SK-N-SH (cell line): Measurements from ENCODE around the gene TBCD. TPM values are rescaled to one million over a fixed set of nuclear protein-coding genes. Genes with fewer than 3 reads are reported as not detected.

ENCODE experiments used
- CTCF ChIA-PET: fragments of 300-600, 350-600 bp; formaldehyde crosslinking; extraction: SDS; loops from one replicate; lab custom pipeline; 2021; lab: Yijun Ruan, JAX
- POLR2A ChIA-PET: fragments of 350-600 bp; sonication (Branson Sonifier 250); formaldehyde crosslinking; extraction: SDS; loops from one replicate; lab custom pipeline; 2020; ENCODE audit warnings: antibody characterized with exemption, inconsistent platforms; lab: Yijun Ruan, JAX
- DNase-seq: peaks from one replicate; pipeline ENCODE4 v3.0.0; 2012
- H2AFZ ChIP-seq: fragments of 200-600 bp; sonication (generic); 2 replicates; pipeline ENCODE4 v1.8.1; 2016; ENCODE audit warnings: antibody characterized with exemption, mild to moderate bottlenecking, low read depth
- H3F3A ChIP-seq: fragments of 200-600 bp; sonication (generic); replicated peaks from 2 replicates; pipeline ENCODE3; 2016; ENCODE audit warnings: antibody characterized with exemption, mild to moderate bottlenecking; ENCODE audit not compliant: insufficient read depth
- H3K27ac ChIP-seq, 2 experiments: fragments of 200-500 bp in 1 of 2; fragments of 200-600 bp in 1 of 2; sonication (Bioruptor generic) in 1 of 2; sonication (generic), shearing (Covaris generic) in 1 of 2; 2 replicates each; pipeline versions ENCODE4 v1.5.1 to v1.6.1; 2014 to 2016; ENCODE audit warnings: low read depth in 2 of 2, inconsistent platforms in 1 of 2, low read length in 1 of 2, mild to moderate bottlenecking in 1 of 2, mixed read lengths in 1 of 2
- H3K27me3 ChIP-seq: fragments of 200-600 bp; sonication (generic), shearing (Covaris generic); 2 replicates; pipeline ENCODE4 v1.6.1; 2016; ENCODE audit warnings: mixed run types; ENCODE audit not compliant: insufficient read depth
- H3K36me3 ChIP-seq, 2 experiments: fragments of 200-500 bp in 1 of 2; fragments of 200-600 bp in 1 of 2; sonication (Bioruptor generic) in 1 of 2; sonication (generic) in 1 of 2; replicated peaks in 1 of 2; 2 replicates each; pipeline versions ENCODE3 to v1.5.1; 2014 to 2016; ENCODE audit warnings: low read length in 1 of 2, mild to moderate bottlenecking in 1 of 2; ENCODE audit not compliant: insufficient read depth in 2 of 2, control insufficient read depth in 1 of 2
- H3K4me1 ChIP-seq, 2 experiments: fragments of 200-500 bp in 1 of 2; fragments of 200-600 bp in 1 of 2; sonication (Bioruptor generic) in 1 of 2; sonication (generic), shearing (Covaris generic) in 1 of 2; 2 replicates each; pipeline versions ENCODE4 v1.5.1 to v1.6.1; 2014 to 2016; ENCODE audit warnings: low read depth in 1 of 2, low read length in 1 of 2, mixed run types in 1 of 2; ENCODE audit not compliant: insufficient read depth in 2 of 2, control insufficient read depth in 1 of 2
- H3K4me2 ChIP-seq: fragments of 200-600 bp; sonication (generic), shearing (Covaris generic); 2 replicates; pipeline ENCODE4 v1.6.1; 2017; ENCODE audit warnings: mixed run types
- H3K4me3 ChIP-seq, 2 experiments: fragments of 200-500 bp in 1 of 2; fragments of 200-600 bp in 1 of 2; sonication (Bioruptor generic) in 1 of 2; sonication (generic), shearing (Covaris generic) in 1 of 2; 2 replicates each; pipeline versions ENCODE4 v1.5.1 to v1.8.1; 2014 to 2016; ENCODE audit warnings: low read depth in 2 of 2, inconsistent platforms in 1 of 2, low read length in 1 of 2, mild to moderate bottlenecking in 1 of 2, mixed read lengths in 1 of 2, moderate library complexity in 1 of 2
- H3K79me2 ChIP-seq: fragments of 200-600 bp; sonication (generic); 2 replicates; pipeline ENCODE4 v1.8.1; 2017; ENCODE audit warnings: mild to moderate bottlenecking; ENCODE audit not compliant: insufficient read depth
- H3K9ac ChIP-seq: fragments of 200-600 bp; sonication (generic); 2 replicates; pipeline ENCODE4 v1.6.1; 2017; ENCODE audit warnings: mixed run types
- H3K9me2 ChIP-seq: fragments of 200-600 bp; sonication (generic); 2 replicates; pipeline ENCODE4 v1.6.1; 2017; ENCODE audit warnings: mixed run types
- H3K9me3 ChIP-seq: fragments of 200-600 bp; sonication (generic); 2 replicates; pipeline ENCODE4 v1.6.1; 2017; ENCODE audit warnings: mixed run types, mild to moderate bottlenecking, moderate library complexity
- H4K20me1 ChIP-seq: fragments of 200-600 bp; sonication (generic); 2 replicates; pipeline ENCODE4 v1.6.1; 2017; ENCODE audit warnings: mild to moderate bottlenecking, mixed run types; ENCODE audit not compliant: insufficient read depth
- CHD2 ChIP-seq: fragments of 150-350 bp; IDR thresholded peaks from 2 replicates; pipeline ENCODE4 v1.6.1; 2018; ENCODE audit warnings: low read length; ENCODE audit not compliant: partially characterized antibody
- ELF1 ChIP-seq: IDR thresholded peaks from 2 replicates; pipeline ENCODE4 v1.4.0; 2012
- FOXJ3 ChIP-seq: sonication (generic); formaldehyde crosslinking; IDR thresholded peaks from 2 replicates; pipeline ENCODE4 v1.5.1; 2020; ENCODE audit warnings: mild to moderate bottlenecking, missing genetic modification reagents
- FOXM1 ChIP-seq: IDR thresholded peaks from 2 replicates; pipeline ENCODE4 v1.4.0; 2012; ENCODE audit warnings: low read depth, mild to moderate bottlenecking
- GATA2 ChIP-seq: sonication (generic); formaldehyde crosslinking; IDR thresholded peaks from 2 replicates; pipeline ENCODE4 v1.5.0; 2020; ENCODE audit warnings: mild to moderate bottlenecking, missing genetic modification reagents
- IRF3 ChIP-seq: fragments of 150-350 bp; IDR thresholded peaks from 2 replicates; pipeline ENCODE4 v1.6.1; 2016; ENCODE audit warnings: mild to moderate bottlenecking, low read depth, low read length
- NFIC ChIP-seq: IDR thresholded peaks from 2 replicates; pipeline ENCODE4 v1.4.0; 2012; ENCODE audit warnings: borderline replicate concordance
- NRF1 ChIP-seq: IDR thresholded peaks from 2 replicates; pipeline ENCODE4 v1.6.1; 2012; ENCODE audit warnings: low read depth, mild to moderate bottlenecking, low read length
- PBX3 ChIP-seq: IDR thresholded peaks from 2 replicates; pipeline ENCODE4; 2012
- POLR2AphosphoS5 ChIP-seq: IDR thresholded peaks from 2 replicates; pipeline ENCODE4 v1.6.1; 2012; ENCODE audit warnings: low read depth, low read length
- RAD21 ChIP-seq: IDR thresholded peaks from 2 replicates; pipeline ENCODE4 v1.6.1; 2012; ENCODE audit warnings: mild to moderate bottlenecking, low read length
- RFX5 ChIP-seq: IDR thresholded peaks from 2 replicates; pipeline ENCODE4 v1.6.1; 2012; ENCODE audit warnings: mild to moderate bottlenecking, improper control_type of control experiment, low read length
- RXRA ChIP-seq: IDR thresholded peaks from 2 replicates; pipeline ENCODE4 v1.4.0; 2012; ENCODE audit warnings: low read depth, mild to moderate bottlenecking, borderline replicate concordance
- SMC3 ChIP-seq: IDR thresholded peaks from 2 replicates; pipeline ENCODE4 v1.6.1; 2012; ENCODE audit warnings: low read depth, low read length, improper control_type of control experiment
- TAF1 ChIP-seq: IDR thresholded peaks from 2 replicates; pipeline ENCODE4 v1.6.1; 2012; ENCODE audit warnings: low read depth, mild to moderate bottlenecking, low read length, moderate library complexity, borderline replicate concordance
- TCF12 ChIP-seq: IDR thresholded peaks from 2 replicates; pipeline ENCODE4 v1.4.0; 2012
- TEAD4 ChIP-seq: IDR thresholded peaks from 2 replicates; pipeline ENCODE4 v1.4.0; 2012; ENCODE audit warnings: mild to moderate bottlenecking, borderline replicate concordance; ENCODE audit not compliant: insufficient read depth
- USF1 ChIP-seq: IDR thresholded peaks from 2 replicates; pipeline ENCODE4 v1.4.0; 2012; ENCODE audit warnings: low read depth, borderline replicate concordance
- YY1 ChIP-seq: IDR thresholded peaks from 2 replicates; pipeline ENCODE4 v1.4.0; 2012; ENCODE audit warnings: low read depth, mild to moderate bottlenecking
- ZBTB33 ChIP-seq: IDR thresholded peaks from 2 replicates; pipeline ENCODE4 v1.4.0; 2012; ENCODE audit warnings: low read depth, borderline replicate concordance
- WGBS: methylation state at CpG from one replicate; pipeline ENCODE4 v1.1.6; 2017; ENCODE audit warnings: low lambda C conversion rate; 5-methylcytosine and 5-hydroxymethylcytosine counted together
- polyA plus RNA-seq, 3 experiments: library from polyadenylated mRNA; depleted of rRNA; stranded (reverse); fragments of >200 nt; gene quantifications; 2 replicates each; pipeline ENCODE4 v1.2.3, GENCODE V29; 2012

TBCD gene
- polyA plus RNA-seq, 1 of the 3 experiments (the other 2 are of a cell fraction): 107 TPM

GRCh38 chr17:82808006-82808405 lies 56.1 kb downstream of the TBCD start:
- Histone ChIP-seq H3K4me2 (no peak overlapping the region), H3F3A (no peaks in the 10 kb centered on the region), H3K9me2 (no peaks in the 10 kb centered on the region), H3K9ac (no peak overlapping the region), H3K79me2 (peaks cover 6% of the 10 kb centered on the region; the same call in 1 of the 2 replicates), H3K4me3 (no peak overlapping the region), H2AFZ (no peak overlapping the region), H3K36me3 (peaks cover 7 to 39% of the 10 kb centered on the region in 2 experiments), H3K27me3 (no peaks in the 10 kb centered on the region), H3K27ac (no peak overlapping the region), H3K9me3 (no peaks in the 10 kb centered on the region), H4K20me1 (peaks cover 6% of the 10 kb centered on the region), H3K4me1 (peaks cover 0 to 4% of the 10 kb centered on the region in 2 experiments; a peak in 1 of 4 replicates)
- CTCF ChIA-PET: no interaction called here
- DNase-seq: no peak
- WGBS: 97% methylated on average over 8 of the region's 8 CpGs
- POLR2A ChIA-PET: no interaction called here
- TF ChIP-seq YY1: no peak
- TF ChIP-seq NFIC: no peak
- TF ChIP-seq RAD21: no peak
- TF ChIP-seq POLR2AphosphoS5: no peak
- TF ChIP-seq ZBTB33: no peak
- no peak for TF ChIP-seq FOXJ3
- no peak for TF ChIP-seq RFX5
- TF ChIP-seq PBX3: no peak
- no peak for TF ChIP-seq CHD2
- no peak for TF ChIP-seq TCF12
- TF ChIP-seq NRF1: no peak

- no peak for DNase-seq
- H3K4me1 ChIP-seq: peaks cover 0 to 4% of the 10 kb centered on the region in 2 experiments; a peak in 1 of 4 replicates
- ChIA-PET POLR2A (no interaction called here), CTCF (interaction anchor here (1.2 kb wide), 2 partner anchors 34 to 67 kb away, joined by 3 read pairs; no protein-coding TSS in a partner anchor)
- H3K27ac ChIP-seq: no peak overlapping the region; a peak in 1 of 4 replicates
- H2AFZ ChIP-seq: no peak overlapping the region
- peaks cover 11 to 43% of the 10 kb centered on the region in 2 experiments for H3K36me3 ChIP-seq
- no peaks in the 10 kb centered on the region for H3K9me2 ChIP-seq
- no peak overlapping the region for H3K4me2 ChIP-seq
- no peaks in the 10 kb centered on the region for H3K9me3 ChIP-seq
- 90% methylated on average over 35 of the region's 35 CpGs for WGBS
- no peaks in the 10 kb centered on the region for H3K79me2 ChIP-seq
- no peaks in the 10 kb centered on the region; the same call in 1 of the 2 replicates for H4K20me1 ChIP-seq
- no peak overlapping the region for H3K4me3 ChIP-seq
- no peaks in the 10 kb centered on the region for H3F3A ChIP-seq
- H3K9ac ChIP-seq: no peak overlapping the region
- H3K27me3 ChIP-seq: no peaks in the 10 kb centered on the region
- TF ChIP-seq RXRA: no peak
- TF ChIP-seq SMC3: no peak
- no peak for TF ChIP-seq RFX5
- TF ChIP-seq ELF1: no peak
- no peak for TF ChIP-seq NFIC
- no peak for TF ChIP-seq YY1
- TF ChIP-seq GATA2 (CRISPR knock-in tag): no peak
- no peak for TF ChIP-seq TAF1
- TF ChIP-seq ZBTB33: no peak
- no peak for TF ChIP-seq IRF3
- no peak for TF ChIP-seq USF1
- no peak for TF ChIP-seq TEAD4
- no peak for TF ChIP-seq FOXM1
- no peak for TF ChIP-seq RAD21
Observed at GRCh38 chr17:82808921-82809905, 57.3 kb downstream of the TBCD start.
